Pancreas (tissue), 10 donors: Measurements from ENCODE around the gene PRSS58. TPM values are rescaled to one million over a fixed set of nuclear protein-coding genes. Genes with fewer than 3 reads are reported as not detected.

ENCODE experiments used
- ATAC-seq, 4 donors: fragments of 200-7000 bp; cut with Tn5 transposase; one replicate each; pipeline versions ENCODE4 v1.8.0 to v1.9.1; 2020; ENCODE audit warnings: mild to moderate bottlenecking in 4 of 4, moderate library complexity in 4 of 4
- DNase-seq, 6 donors: peaks; one replicate each; pipeline ENCODE4 v3.0.0-alpha.2; 2020
- FAIRE-seq: peaks from 2 replicates; lab custom pipeline; 2012; peaks lifted over from hg19 to GRCh38; lab: Jason Lieb, UNC
- H3K27ac ChIP-seq, 4 donors: fragments of 200-600 bp; sonication (generic); 1 replicate in 3 of 4; 2 replicates in 1 of 4; pipeline versions ENCODE4 v1.5.0 to v1.8.0; 2020
- H3K27me3 ChIP-seq, 4 donors: fragments of 200-600 bp; one replicate each; pipeline ENCODE4 v1.8.0; 2021
- H3K36me3 ChIP-seq, 3 donors: fragments of 200-600 bp; sonication (generic) in 1 of 3; one replicate each; pipeline versions ENCODE4 v1.5.0 to v1.8.0; 2020 to 2021
- H3K4me1 ChIP-seq, 3 donors: fragments of 200-600 bp; one replicate each; pipeline ENCODE4 v1.8.0; 2021
- H3K4me3 ChIP-seq, 4 donors: fragments of 200-600 bp; sonication (generic) in 2 of 4; one replicate each; pipeline versions ENCODE4 v1.5.0 to v1.8.0; 2020 to 2021
- H3K9me3 ChIP-seq, 4 donors: fragments of 200-600 bp; one replicate each; pipeline ENCODE4 v1.8.0; 2021
- WGBS, 2 donors: extraction: QIAGEN DNeasy Blood & Tissue Kit; methylation state at CpG; one replicate each; pipeline ENCODE4 v1.1.7; 2013; 5-methylcytosine and 5-hydroxymethylcytosine counted together
- intact Hi-C, 3 donors: fragments of 100-400 bp; cut with DNase I; formaldehyde crosslinking; loops; one replicate each; pipeline versions ENCODE4 v1.11.1 to v1.14.2; 2022
- polyA plus RNA-seq, 2 donors: library from polyadenylated mRNA; stranded (reverse); fragments of 200-250 nt; gene quantifications; one replicate each; pipeline ENCODE4 v1.2.3, GENCODE V29; 2013
- total RNA-seq, 6 donors: library from RNA; stranded (reverse); fragmentation: NEBNext Ultra II Directional in 4 of 6; extraction: Animal tissue kit (Norgen Biotek cat#: 25700) in 4 of 6; gene quantifications; one replicate each; pipeline versions ENCODE4 v1.2.1 to v1.2.4, GENCODE V29; 2021 to 2023
- TF ChIP-seq, protein P1 (sequence below), 4 donors: fragments of 200-600 bp; sonication (generic) in 3 of 4; IDR thresholded peaks; one replicate each; pipeline versions ENCODE4 v1.5.0 to v1.8.0; 2021; ENCODE audit warnings: antibody characterized with exemption in 4 of 4
- donor health status: healthy with polysubstance abuse.
- donor health status: DM: no; HTN: no; CAD: no; lungs with moderate emphysema.
- donor health status: DM: no; HTN: no; CAD: no.
- donor health status: control.
- donor health status: control.
- donor health status: Bipolar disorder and iron deficiency.
- donor health status: DM: yes; HTN: yes; CAD: no.
- donor health status: DM: no; HTN: no; CAD: no.
- donor health status: DM: no; HTN: no; CAD: no.
- donor health status: DM: yes; HTN: yes; CAD: no.

PRSS58 gene, protein sequence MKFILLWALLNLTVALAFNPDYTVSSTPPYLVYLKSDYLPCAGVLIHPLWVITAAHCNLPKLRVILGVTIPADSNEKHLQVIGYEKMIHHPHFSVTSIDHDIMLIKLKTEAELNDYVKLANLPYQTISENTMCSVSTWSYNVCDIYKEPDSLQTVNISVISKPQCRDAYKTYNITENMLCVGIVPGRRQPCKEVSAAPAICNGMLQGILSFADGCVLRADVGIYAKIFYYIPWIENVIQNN
- total RNA-seq, result not detected
- under 1 TPM in 1 of 2 donors, not detected in 1; 0.19 TPM for polyA plus RNA-seq

DNA sequence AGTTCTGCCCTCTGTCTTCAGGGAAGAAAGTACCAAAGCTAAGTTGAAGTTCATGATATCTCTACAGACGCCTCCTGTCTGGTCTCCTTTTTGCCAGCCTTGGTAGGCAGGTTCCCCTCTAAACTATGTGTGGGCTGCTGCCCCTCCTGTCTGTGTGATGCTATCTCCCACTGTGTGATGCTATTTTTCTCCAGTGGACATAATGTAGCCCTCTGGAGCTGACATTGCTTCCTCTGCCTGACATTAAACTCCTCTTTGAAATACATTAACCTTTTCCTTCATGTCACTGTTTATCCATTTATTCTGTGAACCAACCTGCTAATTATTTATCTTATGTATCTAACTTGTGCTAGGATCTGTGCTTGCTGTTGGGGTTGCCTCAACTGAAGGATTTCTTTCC lies at the start of gene PRSS58:
TSS of gene PRSS58 (minus strand) at position 101 of the 400 bp plus-strand sequence. CDS start 351 bp downstream, outside the sequence.
- Histone ChIP-seq H3K4me3 (no peak within 1 kb of the TSS), H3K27ac (no peak within 1 kb of the TSS), H3K27me3 (no peaks in the 10 kb centered on the region), H3K9me3 (no peaks in the 10 kb centered on the region), H3K36me3 (no peaks in the 10 kb centered on the region), H3K4me1 (no peaks in the 10 kb centered on the region)
- ATAC-seq (no peak), DNase-seq (no peak), FAIRE-seq (no peak)
- TF ChIP-seq, protein P1, sequence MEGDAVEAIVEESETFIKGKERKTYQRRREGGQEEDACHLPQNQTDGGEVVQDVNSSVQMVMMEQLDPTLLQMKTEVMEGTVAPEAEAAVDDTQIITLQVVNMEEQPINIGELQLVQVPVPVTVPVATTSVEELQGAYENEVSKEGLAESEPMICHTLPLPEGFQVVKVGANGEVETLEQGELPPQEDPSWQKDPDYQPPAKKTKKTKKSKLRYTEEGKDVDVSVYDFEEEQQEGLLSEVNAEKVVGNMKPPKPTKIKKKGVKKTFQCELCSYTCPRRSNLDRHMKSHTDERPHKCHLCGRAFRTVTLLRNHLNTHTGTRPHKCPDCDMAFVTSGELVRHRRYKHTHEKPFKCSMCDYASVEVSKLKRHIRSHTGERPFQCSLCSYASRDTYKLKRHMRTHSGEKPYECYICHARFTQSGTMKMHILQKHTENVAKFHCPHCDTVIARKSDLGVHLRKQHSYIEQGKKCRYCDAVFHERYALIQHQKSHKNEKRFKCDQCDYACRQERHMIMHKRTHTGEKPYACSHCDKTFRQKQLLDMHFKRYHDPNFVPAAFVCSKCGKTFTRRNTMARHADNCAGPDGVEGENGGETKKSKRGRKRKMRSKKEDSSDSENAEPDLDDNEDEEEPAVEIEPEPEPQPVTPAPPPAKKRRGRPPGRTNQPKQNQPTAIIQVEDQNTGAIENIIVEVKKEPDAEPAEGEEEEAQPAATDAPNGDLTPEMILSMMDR (IDR thresholded peaks at IDR 0.05), result no peak
- 72 to 88% methylated on average over 1 of the region's 1 CpG for WGBS, 2 donors
- intact Hi-C loops, result no loop called here

DNA sequence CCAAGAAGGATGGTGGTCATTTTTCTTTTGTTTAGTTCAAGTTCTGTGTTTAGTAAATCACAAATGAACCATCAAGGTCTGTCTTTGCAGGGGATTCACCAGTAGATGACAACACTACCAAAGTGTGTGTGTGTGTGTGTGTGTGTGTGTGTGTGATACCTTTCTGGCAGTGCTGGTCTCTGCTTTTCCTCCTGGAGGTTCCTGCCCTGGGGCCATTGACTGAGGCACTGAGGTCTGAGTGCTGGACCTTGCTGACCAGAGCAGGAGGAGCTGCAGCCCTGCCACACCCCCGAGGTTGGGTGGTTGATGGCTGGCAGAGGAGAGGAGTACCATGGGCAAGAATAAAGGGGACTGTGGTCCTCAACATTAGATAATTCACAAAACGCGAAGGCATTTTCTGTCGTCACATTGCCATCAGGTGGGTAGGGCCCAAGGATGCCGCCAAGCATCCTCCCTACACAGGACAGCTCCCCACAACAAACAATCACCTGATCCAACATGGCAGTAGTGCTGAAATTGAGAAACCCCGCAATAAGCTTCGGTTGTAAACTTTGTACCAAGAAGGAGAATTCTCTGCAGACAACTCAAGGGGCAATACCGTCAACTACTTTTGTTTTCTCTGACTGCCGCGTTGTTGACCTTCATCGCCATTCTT lies 49.5 kb upstream of the PRSS58 start:
- no peak for DNase-seq
- intact Hi-C loops, result no loop called here
- 77 to 78% methylated on average over 11 of the region's 11 CpGs for WGBS, 2 donors
- H3K27ac ChIP-seq, result no peak overlapping the region
- no peak overlapping the region for H3K4me3 ChIP-seq
- TF ChIP-seq, protein P1 (IDR thresholded peaks at IDR 0.05), result no peak
- no peaks in the 10 kb centered on the region for H3K9me3 ChIP-seq
- FAIRE-seq, result no peak
- H3K36me3 ChIP-seq, result no peaks in the 10 kb centered on the region
- ATAC-seq, result no peak
- no peaks in the 10 kb centered on the region for H3K4me1 ChIP-seq
- no peaks in the 10 kb centered on the region for H3K27me3 ChIP-seq

DNA sequence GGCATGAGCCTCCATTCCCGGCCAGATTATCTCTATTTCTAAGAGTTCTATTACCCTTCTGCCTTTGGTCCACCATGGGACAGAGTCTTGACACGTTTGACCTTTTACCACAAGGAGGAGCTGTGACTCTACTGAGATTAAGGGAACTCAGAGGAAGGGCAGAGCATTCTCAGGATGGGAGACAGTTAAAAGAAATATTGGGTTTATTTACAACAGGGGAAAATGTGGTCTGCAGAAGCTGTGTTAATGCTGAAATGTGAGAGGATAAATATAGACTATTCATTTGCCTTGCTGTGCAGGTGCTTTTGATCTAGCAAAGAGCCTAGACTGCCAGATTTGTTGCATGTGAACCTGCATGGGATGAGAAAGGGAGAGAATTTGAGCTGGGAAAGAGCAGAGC lies 45.8 kb upstream of the PRSS58 start:
- DNase-seq, result no peak
- H3K27me3 ChIP-seq, result peaks cover 0 to 3% (median 0%) of the 10 kb centered on the region in 4 donors
- FAIRE-seq, result no peak
- no peaks in the 10 kb centered on the region for H3K4me1 ChIP-seq
- no peaks in the 10 kb centered on the region for H3K9me3 ChIP-seq
- no peak overlapping the region for H3K27ac ChIP-seq
- intact Hi-C loops, result no loop called here
- WGBS, 2 donors, result 9 to 12% methylated on average over 2 of the region's 2 CpGs
- no peak overlapping the region for H3K4me3 ChIP-seq
- peak in 3 of 4 donors; percentile 49 to 54 (median 50) for ATAC-seq
- TF ChIP-seq, protein P1 (IDR thresholded peaks at IDR 0.05), result peak in 2 of 4 donors; percentile 12 to 13
- no peaks in the 10 kb centered on the region for H3K36me3 ChIP-seq

GRCh38 chr7:142301923-142302550 lies 44.2 kb upstream of the PRSS58 start:
- intact Hi-C loops, result no loop called here
- H3K9me3 ChIP-seq, result no peaks in the 10 kb centered on the region
- no peaks in the 10 kb centered on the region for H3K36me3 ChIP-seq
- TF ChIP-seq, protein P1 (IDR thresholded peaks at IDR 0.05), result peak in 3 of 4 donors; percentile 24 to 35 (median 28)
- DNase-seq, result no peak
- H3K27me3 ChIP-seq, result peaks cover 0 to 3% (median 0%) of the 10 kb centered on the region in 4 donors
- H3K4me3 ChIP-seq, result no peak overlapping the region
- H3K4me1 ChIP-seq, result no peaks in the 10 kb centered on the region
- WGBS, 2 donors, result 24 to 36% methylated on average over 3 of the region's 3 CpGs
- ATAC-seq, result peak in 3 of 4 donors; percentile 41 to 54 (median 46)
- no peak overlapping the region for H3K27ac ChIP-seq
- no peak for FAIRE-seq
